Uterus (tissue), 2 donors: ENCODE measurements around the gene RNF166.

Source experiments
- POLR2A ChIP-seq, 2 donors: fragments of 450-650 bp; IDR thresholded peaks; one replicate each; pipeline ENCODE4 v1.6.1; 2016; ENCODE audit warnings: antibody characterized with exemption in 2 of 2, mild to moderate bottlenecking in 1 of 2, moderate library complexity in 1 of 2
- TF ChIP-seq, protein P1 (sequence below), 4 experiments: fragments of 200-600 bp in 2 of 4; fragments of 450-650 bp in 2 of 4; sonication (generic) in 2 of 4; IDR thresholded peaks; one replicate each; pipeline ENCODE4 v1.5.1; 2016 to 2019; ENCODE audit warnings: antibody characterized with exemption in 4 of 4, mild to moderate bottlenecking in 2 of 4, moderate library complexity in 1 of 4

DNA sequence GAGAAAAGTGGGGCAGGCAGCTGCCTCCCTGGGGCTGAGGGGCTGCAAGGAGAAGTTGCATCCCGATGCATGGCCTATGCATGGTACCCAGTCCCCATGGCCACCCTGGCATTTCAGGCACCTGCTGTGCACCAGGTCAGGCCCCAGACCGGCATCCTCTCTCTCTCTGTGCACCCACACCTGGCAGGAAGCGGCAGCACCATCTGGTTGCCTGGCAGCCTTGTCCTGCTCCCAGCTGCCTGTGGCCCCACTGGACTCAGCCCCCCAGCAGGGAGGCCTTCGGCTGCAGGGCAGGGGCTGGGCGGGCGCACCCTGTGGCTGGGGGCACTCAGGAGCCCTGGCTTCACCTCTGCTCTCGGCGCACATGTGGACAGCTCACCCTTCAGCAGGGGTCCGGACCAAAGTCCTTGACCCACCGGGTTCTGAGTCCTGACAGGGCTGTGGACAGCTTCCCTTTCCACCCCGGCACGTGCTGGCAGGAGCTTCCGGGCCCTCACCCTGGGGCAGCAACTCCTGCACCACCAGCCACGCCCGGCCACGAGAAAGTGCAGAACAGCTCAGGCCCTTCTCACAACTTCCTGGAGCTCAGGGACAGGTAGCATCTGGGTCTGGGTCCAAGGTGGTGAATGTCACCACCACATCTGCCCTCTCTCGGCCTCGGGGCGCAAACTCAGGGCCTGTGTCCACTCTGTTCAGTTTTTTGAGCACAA lies 36.8 kb upstream of the RNF166 start:
- TF ChIP-seq, protein P1, sequence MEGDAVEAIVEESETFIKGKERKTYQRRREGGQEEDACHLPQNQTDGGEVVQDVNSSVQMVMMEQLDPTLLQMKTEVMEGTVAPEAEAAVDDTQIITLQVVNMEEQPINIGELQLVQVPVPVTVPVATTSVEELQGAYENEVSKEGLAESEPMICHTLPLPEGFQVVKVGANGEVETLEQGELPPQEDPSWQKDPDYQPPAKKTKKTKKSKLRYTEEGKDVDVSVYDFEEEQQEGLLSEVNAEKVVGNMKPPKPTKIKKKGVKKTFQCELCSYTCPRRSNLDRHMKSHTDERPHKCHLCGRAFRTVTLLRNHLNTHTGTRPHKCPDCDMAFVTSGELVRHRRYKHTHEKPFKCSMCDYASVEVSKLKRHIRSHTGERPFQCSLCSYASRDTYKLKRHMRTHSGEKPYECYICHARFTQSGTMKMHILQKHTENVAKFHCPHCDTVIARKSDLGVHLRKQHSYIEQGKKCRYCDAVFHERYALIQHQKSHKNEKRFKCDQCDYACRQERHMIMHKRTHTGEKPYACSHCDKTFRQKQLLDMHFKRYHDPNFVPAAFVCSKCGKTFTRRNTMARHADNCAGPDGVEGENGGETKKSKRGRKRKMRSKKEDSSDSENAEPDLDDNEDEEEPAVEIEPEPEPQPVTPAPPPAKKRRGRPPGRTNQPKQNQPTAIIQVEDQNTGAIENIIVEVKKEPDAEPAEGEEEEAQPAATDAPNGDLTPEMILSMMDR (IDR thresholded peaks at IDR 0.05), result no peak
- no peak for TF ChIP-seq POLR2A (IDR thresholded peaks at IDR 0.05)
